K562 (cell line): ENCODE measurements around the gene PPARGC1A. TPM values are rescaled to one million over a fixed set of nuclear protein-coding genes. Genes with fewer than 3 reads are reported as not detected.

ENCODE experiments used
- ATAC-seq: fragments of 200-7000 bp; cut with Tn5 transposase; 3 replicates; pipeline ENCODE4 v1.9.1; 2020; ENCODE audit warnings: moderate library complexity
- BruUV-seq: library from RNA; stranded (reverse); fragments of 400-500 nt; replicated peaks from 2 replicates; lab custom pipeline; 2021; lab: Mats Ljungman, UMichigan
- CTCF ChIA-PET: fragments of 300-600 bp; formaldehyde crosslinking; extraction: SDS; loops from one replicate; lab custom pipeline; 2021; ENCODE audit warnings: low intra/inter-chr PET ratio; lab: Yijun Ruan, JAX
- POLR2A ChIA-PET: fragments of 300-600, 350-650 bp; sonication (Branson Sonifier 250); formaldehyde crosslinking; extraction: SDS; loops from one replicate; lab custom pipeline; 2021; ENCODE audit warnings: antibody characterized with exemption, inconsistent platforms; lab: Yijun Ruan, JAX
- DNase-seq, 4 experiments: peaks; one replicate each; pipeline versions ENCODE4 v3.0.0 to v3.0.0-alpha.2; 2011 to 2018; ENCODE audit warnings: low spot score in 3 of 4, mixed read lengths in 3 of 4; ENCODE audit errors: extremely low read depth in 1 of 4
- FAIRE-seq: peaks from 2 replicates; lab custom pipeline; 2011; peaks lifted over from hg19 to GRCh38; lab: Jason Lieb, UNC
- H2AFZ ChIP-seq: 2 replicates; pipeline ENCODE4 v1.6.0; 2011; ENCODE audit warnings: low read depth, low read length, control low read depth, inconsistent platforms
- H3K27ac ChIP-seq: fragments of 200-600 bp; 3 replicates; pipeline ENCODE4 v1.8.0; 2011; ENCODE audit warnings: low read depth, mild to moderate bottlenecking, control low read depth, inconsistent platforms, low read length, moderate library complexity, mixed read lengths; ENCODE audit errors: extremely low read depth
- H3K27me3 ChIP-seq, 2 experiments: fragments of 300-600 bp in 1 of 2; 2 replicates in 1 of 2; 3 replicates in 1 of 2; pipeline versions ENCODE4 v1.6.0 to v1.8.0; 2011; ENCODE audit warnings: inconsistent platforms in 2 of 2, low read length in 2 of 2, mild to moderate bottlenecking in 1 of 2, mixed read lengths in 1 of 2, moderate library complexity in 1 of 2; ENCODE audit not compliant: control insufficient read depth in 2 of 2, insufficient read depth in 2 of 2
- H3K36me3 ChIP-seq: fragments of 300-600 bp; 3 replicates; pipeline ENCODE4 v1.8.0; 2011; ENCODE audit warnings: mild to moderate bottlenecking, low read length, inconsistent platforms; ENCODE audit not compliant: control insufficient read depth, insufficient read depth
- H3K4me1 ChIP-seq, 2 experiments: fragments of 200-600 bp in 1 of 2; replicated peaks in 1 of 2; 2 replicates in 1 of 2; 3 replicates in 1 of 2; pipeline versions ENCODE4 v1.5.1 to v1.8.0; 2011; ENCODE audit warnings: inconsistent platforms in 2 of 2, low read length in 2 of 2, mild to moderate bottlenecking in 1 of 2, mixed read lengths in 1 of 2, moderate library complexity in 1 of 2; ENCODE audit not compliant: control insufficient read depth in 2 of 2, insufficient read depth in 2 of 2
- H3K4me2 ChIP-seq: 2 replicates; pipeline ENCODE4 v1.6.1; 2011; ENCODE audit warnings: low read length, control low read depth, inconsistent platforms, mixed read lengths; ENCODE audit not compliant: insufficient read depth
- H3K4me3 ChIP-seq: fragments of 200-600 bp; sonication (generic), shearing (Covaris generic); 2 replicates; pipeline ENCODE4 v1.5.1; 2016; ENCODE audit warnings: control low read depth, inconsistent platforms
- H3K79me2 ChIP-seq: fragments of 200-600 bp; 3 replicates; pipeline ENCODE4 v1.8.0; 2011; ENCODE audit warnings: low read length, inconsistent platforms; ENCODE audit not compliant: control insufficient read depth, insufficient read depth
- H3K9ac ChIP-seq, 2 experiments: 2 replicates each; pipeline versions ENCODE4 v1.6.0 to v1.6.1; 2011; ENCODE audit warnings: low read depth in 2 of 2, low read length in 2 of 2, control low read depth in 1 of 2, inconsistent platforms in 1 of 2, mild to moderate bottlenecking in 1 of 2, mixed read lengths in 1 of 2; ENCODE audit not compliant: insufficient read depth in 1 of 2
- H3K9me1 ChIP-seq: one replicate; pipeline ENCODE4 v1.6.0; 2011; ENCODE audit warnings: inconsistent platforms, mild to moderate bottlenecking, low read length, moderate library complexity; ENCODE audit not compliant: control insufficient read depth, insufficient read depth
- H3K9me3 ChIP-seq: replicated peaks from 2 replicates; pipeline ENCODE4 v1.5.1; 2011; ENCODE audit warnings: low read depth, low read length, inconsistent platforms; ENCODE audit not compliant: control insufficient read depth, insufficient read depth
- H4K20me1 ChIP-seq: replicated peaks from 2 replicates; pipeline ENCODE4 v1.6.1; 2011; ENCODE audit warnings: low read length, inconsistent platforms, mixed read lengths; ENCODE audit not compliant: control insufficient read depth, insufficient read depth
- CEBPG ChIP-seq, 3 experiments: fragments of 200-800 bp in 1 of 3; sonication (Bioruptor generic) in 1 of 3; sonication (generic) in 1 of 3; formaldehyde crosslinking in 1 of 3; IDR thresholded peaks in 2 of 3; conservative IDR thresholded peaks in 1 of 3; 2 replicates each; pipeline versions ENCODE4 v1.6.1 to v1.8.0; 2016 to 2022; ENCODE audit warnings: missing compliant biosample characterization in 2 of 3, missing genetic modification characterization in 2 of 3, mild to moderate bottlenecking in 1 of 3, missing genetic modification reagents in 1 of 3
- FOXO4 ChIP-seq: fragments of 450-650 bp; formaldehyde crosslinking; IDR thresholded peaks from 2 replicates; pipeline ENCODE4 v1.4.0; 2020; ENCODE audit warnings: mild to moderate bottlenecking, moderate library complexity
- HNRNPK ChIP-seq: fragments of 200-400 bp; formaldehyde crosslinking; IDR thresholded peaks from one replicate; pipeline ENCODE4 v1.6.1; 2018; ENCODE audit warnings: mild to moderate bottlenecking, low read depth, low read length; ENCODE audit not compliant: poor library complexity, severe bottlenecking
- POLR2H ChIP-seq: IDR thresholded peaks from 2 replicates; pipeline ENCODE4 v1.6.1; 2016; ENCODE audit warnings: missing genetic modification characterization, low read depth, mild to moderate bottlenecking, control low read depth, missing compliant biosample characterization, moderate library complexity
- RBM17 ChIP-seq: fragments of 200-400 bp; formaldehyde crosslinking; IDR thresholded peaks from 2 replicates; pipeline ENCODE4 v1.6.1; 2017; ENCODE audit warnings: low read depth, mild to moderate bottlenecking, low read length, borderline replicate concordance
- RFX7 ChIP-seq: fragments of 250-450 bp; sonication (Bioruptor Pico); IDR thresholded peaks from 2 replicates; pipeline ENCODE4 v1.5.1; 2021; ENCODE audit warnings: mild to moderate bottlenecking
- XRCC5 ChIP-seq: fragments of 200-400 bp; formaldehyde crosslinking; IDR thresholded peaks from 2 replicates; pipeline ENCODE4 v1.6.1; 2017; ENCODE audit warnings: low read depth, mild to moderate bottlenecking, low read length
- ZNF444 ChIP-seq: fragments of 250-450 bp; sonication (Bioruptor Pico); IDR thresholded peaks from 2 replicates; pipeline ENCODE4 v1.4.0; 2020; ENCODE audit warnings: mild to moderate bottlenecking, moderate library complexity
- ZNF609 ChIP-seq: sonication (generic); formaldehyde crosslinking; IDR thresholded peaks from 2 replicates; pipeline ENCODE4 v1.8.1; 2023; ENCODE audit warnings: missing genetic modification reagents, mild to moderate bottlenecking, borderline replicate concordance
- in situ Hi-C: fragments of 300-500 bp; cut with MboI; formaldehyde crosslinking; loops from 4 replicates; pipeline ENCODE4 v1.15.0; 2018; ENCODE audit warnings: inconsistent platforms, mixed read lengths
- intact Hi-C: fragments of 100-400 bp; cut with micrococcal nuclease; formaldehyde crosslinking; loops from 2 replicates; pipeline ENCODE4 v1.14.2; 2022
- polyA plus RNA-seq, 8 experiments: library from polyadenylated mRNA; depleted of rRNA in 4 of 8; stranded (reverse) in 5 of 8; unstranded in 3 of 8; fragments of >200 nt; fragmentation: Nextera tagmentation in 2 of 8; fragmentation: Illumina TruSeq in 1 of 8; extraction: Ambion mirVana in 2 of 8; extraction: Trizol in 1 of 8; gene quantifications; 2 replicates each; pipeline versions ENCODE4 v1.2.1 to v1.2.3, GENCODE V29; 2011 to 2014; ENCODE audit warnings: inconsistent platforms in 1 of 8, missing spikeins in 1 of 8
- total RNA-seq, 7 experiments: library from RNA; depleted of rRNA in 6 of 7; stranded (reverse); fragments of >200 nt in 6 of 7; fragmentation: Illumina TruSeq in 2 of 7; extraction: Trizol in 2 of 7; gene quantifications; 2 replicates each; pipeline versions ENCODE4 v1.2.1 to v1.2.3, GENCODE V29; 2011 to 2021; ENCODE audit warnings: low replicate concordance in 1 of 7
- TF ChIP-seq, protein P1 (sequence below): fragments of 450-650 bp; formaldehyde crosslinking; conservative IDR thresholded peaks from 2 replicates; pipeline ENCODE4 v1.4.0; 2022; ENCODE audit warnings: mild to moderate bottlenecking, missing genetic modification characterization

Gene PPARGC1A
- total and polyA plus RNA-seq, 9 of the 15 experiments (the other 6 are each of a cell fraction or from before 2014, with no cell fraction given) = 0.02 TPM; not detected in 8

- H3K27me3 ChIP-seq = no peaks in the 10 kb centered on the region
- intact Hi-C loops = no loop called here
- in situ Hi-C loops = no loop called here
- FAIRE-seq (no peak), ATAC-seq (no peak), DNase-seq (no peak)
- no peak overlapping the region for H3K4me2 ChIP-seq
- H3K9ac ChIP-seq = no peak overlapping the region
- CTCF ChIA-PET = no interaction called here
- no peak overlapping the region for H2AFZ ChIP-seq
- no TSS peak for BruUV-seq
- H3K4me1 ChIP-seq = no peaks in the 10 kb centered on the region
- H4K20me1 ChIP-seq = no peaks in the 10 kb centered on the region
- POLR2A ChIA-PET = no interaction called here
- H3K9me3 ChIP-seq = no peaks in the 10 kb centered on the region
- H3K79me2 ChIP-seq = no peaks in the 10 kb centered on the region
- TF ChIP-seq POLR2H (tag) = no peak
- TF ChIP-seq XRCC5 = no peak
- no peak for TF ChIP-seq ZNF609 (CRISPR knock-in tag)
- no peak for TF ChIP-seq RBM17
- no peak for TF ChIP-seq ZNF444 (CRISPR knock-in tag)
- no peak for TF ChIP-seq RFX7 (CRISPR knock-in tag)
- no peak for TF ChIP-seq HNRNPK
- TF ChIP-seq CEBPG (CRISPR knock-in tag; IDR thresholded peaks at IDR 0.05) = no peak
- no peak for TF ChIP-seq CEBPG (tag; conservative IDR thresholded peaks at IDR 0.05 in 1 of 2, IDR thresholded peaks at IDR 0.05 in 1 of 2)
- no peak for TF ChIP-seq FOXO4 (CRISPR knock-in tag)
- TF ChIP-seq, protein P1, sequence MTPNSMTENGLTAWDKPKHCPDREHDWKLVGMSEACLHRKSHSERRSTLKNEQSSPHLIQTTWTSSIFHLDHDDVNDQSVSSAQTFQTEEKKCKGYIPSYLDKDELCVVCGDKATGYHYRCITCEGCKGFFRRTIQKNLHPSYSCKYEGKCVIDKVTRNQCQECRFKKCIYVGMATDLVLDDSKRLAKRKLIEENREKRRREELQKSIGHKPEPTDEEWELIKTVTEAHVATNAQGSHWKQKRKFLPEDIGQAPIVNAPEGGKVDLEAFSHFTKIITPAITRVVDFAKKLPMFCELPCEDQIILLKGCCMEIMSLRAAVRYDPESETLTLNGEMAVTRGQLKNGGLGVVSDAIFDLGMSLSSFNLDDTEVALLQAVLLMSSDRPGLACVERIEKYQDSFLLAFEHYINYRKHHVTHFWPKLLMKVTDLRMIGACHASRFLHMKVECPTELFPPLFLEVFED (CRISPR knock-in tag) = no peak
- TF ChIP-seq, all 486 proteins: peak for 0
- Histone ChIP-seq H3K9me1 (no peaks in the 10 kb centered on the region), H3K27ac (no peak overlapping the region), H3K36me3 (no peaks in the 10 kb centered on the region), H3K4me3 (no peak overlapping the region)
Measured at GRCh38 chr4:23884261-23884660, 5.6 kb downstream of the PPARGC1A start.
